ENCODE data around the gene FAM163B.

FAM163B gene

GRCh38 chr9:133594310-133594709 is 14.9 kb downstream of the FAM163B start:
- H4K20me1 ChIP-seq (ENCODE audit: control insufficient read depth, insufficient read depth, low read depth, low read length): no peaks in the 10 kb centered on the region
- H3F3A ChIP-seq (ENCODE audit: control insufficient read depth, insufficient read depth): no peaks in the 10 kb centered on the region
- TF ChIP-seq EZH2phosphoT487 (IDR thresholded peaks at IDR 0.05; ENCODE audit: borderline replicate concordance, low read length) (no peak), CTCF (IDR thresholded peaks at IDR 0.05; ENCODE audit: low read depth, low read length, poor library complexity, severe bottlenecking) (no peak)
- no peaks in the 10 kb centered on the region for H3K27me3 ChIP-seq (ENCODE audit: control insufficient read depth, low read length)
- no peak overlapping the region for H3K4me3 ChIP-seq (ENCODE audit: low read length)
- peaks cover 26% of the 10 kb centered on the region for H3K9me3 ChIP-seq (ENCODE audit: control insufficient read depth, insufficient read depth, low read length)
- H3K9me2 ChIP-seq (replicated peaks; ENCODE audit: control insufficient read depth, low read length): no peaks in the 10 kb centered on the region
- H3K27ac ChIP-seq (ENCODE audit: low read depth, low read length): no peak overlapping the region
- H3K4me1 ChIP-seq (ENCODE audit: control insufficient read depth, low read length): no peaks in the 10 kb centered on the region
- H3K79me2 ChIP-seq (ENCODE audit: control insufficient read depth, low read length): no peaks in the 10 kb centered on the region
- no peaks in the 10 kb centered on the region for H3K36me3 ChIP-seq (ENCODE audit: control insufficient read depth, low read length)
- H3K4me2 ChIP-seq (ENCODE audit: low read length): no peak overlapping the region

GRCh38 chr9:133593587-133594253 is 15.5 kb downstream of the FAM163B start:
- Histone ChIP-seq H4K20me1 (ENCODE audit: control insufficient read depth, insufficient read depth, low read depth, low read length) (no peaks in the 10 kb centered on the region), H3K4me2 (ENCODE audit: low read length) (no peak overlapping the region), H3K36me3 (ENCODE audit: control insufficient read depth, low read length) (no peaks in the 10 kb centered on the region), H3K9me3 (ENCODE audit: control insufficient read depth, insufficient read depth, low read length) (peaks cover 22% of the 10 kb centered on the region), H3K79me2 (ENCODE audit: control insufficient read depth, low read length) (no peaks in the 10 kb centered on the region), H3K9me2 (replicated peaks; ENCODE audit: control insufficient read depth, low read length) (no peaks in the 10 kb centered on the region), H3K27ac (ENCODE audit: low read depth, low read length) (no peak overlapping the region), H3K4me3 (ENCODE audit: low read length) (no peak overlapping the region), H3K4me1 (ENCODE audit: control insufficient read depth, low read length) (no peaks in the 10 kb centered on the region), H3F3A (ENCODE audit: control insufficient read depth, insufficient read depth) (no peaks in the 10 kb centered on the region), H3K27me3 (ENCODE audit: control insufficient read depth, low read length) (no peaks in the 10 kb centered on the region)
- no peak for TF ChIP-seq EZH2phosphoT487 (IDR thresholded peaks at IDR 0.05; ENCODE audit: borderline replicate concordance, low read length)
- no peak for TF ChIP-seq CTCF (IDR thresholded peaks at IDR 0.05; ENCODE audit: low read depth, low read length, poor library complexity, severe bottlenecking)

- Histone ChIP-seq H3K9me2 (replicated peaks; ENCODE audit: control insufficient read depth, low read length) (no peaks in the 10 kb centered on the region), H3K27me3 (ENCODE audit: control insufficient read depth, low read length) (no peaks in the 10 kb centered on the region), H3F3A (ENCODE audit: control insufficient read depth, insufficient read depth) (peaks cover 6% of the 10 kb centered on the region)
Measured at GRCh38 chr9:133592731-133593409, 16.3 kb downstream of the FAM163B start.

More at GRCh38 chr9:133592731-133593409, 16.3 kb downstream of the FAM163B start:
- Histone ChIP-seq H3K79me2 (ENCODE audit: control insufficient read depth, low read length) (no peaks in the 10 kb centered on the region), H3K36me3 (ENCODE audit: control insufficient read depth, low read length) (no peaks in the 10 kb centered on the region), H3K4me1 (ENCODE audit: control insufficient read depth, low read length) (no peaks in the 10 kb centered on the region), H4K20me1 (ENCODE audit: control insufficient read depth, insufficient read depth, low read depth, low read length) (no peaks in the 10 kb centered on the region), H3K4me3 (ENCODE audit: low read length) (no peak overlapping the region), H3K27ac (ENCODE audit: low read depth, low read length) (no peak overlapping the region), H3K9me3 (ENCODE audit: control insufficient read depth, insufficient read depth, low read length) (peaks cover 26% of the 10 kb centered on the region), H3K4me2 (ENCODE audit: low read length) (no peak overlapping the region)
- no peak for TF ChIP-seq EZH2phosphoT487 (IDR thresholded peaks at IDR 0.05; ENCODE audit: borderline replicate concordance, low read length)
- peak; percentile 25 for TF ChIP-seq CTCF (IDR thresholded peaks at IDR 0.05; ENCODE audit: low read depth, low read length, poor library complexity, severe bottlenecking)

Measured in DOHH2 (cell line).